Mammary epithelial cell (primary cell): ENCODE measurements around the gene PARPBP.

Source experiments
- CTCF ChIP-seq, 2 donors: IDR thresholded peaks in 1 of 2; conservative IDR thresholded peaks in 1 of 2; 2 replicates each; pipeline ENCODE4 v1.5.1; 2011 to 2012; ENCODE audit warnings: inconsistent platforms in 2 of 2, low read length in 2 of 2, mild to moderate bottlenecking in 2 of 2, control low read depth in 1 of 2, low read depth in 1 of 2; ENCODE audit not compliant: insufficient read depth in 1 of 2; ENCODE audit errors: extremely low read depth in 1 of 2
- EZH2 ChIP-seq: IDR thresholded peaks from 2 replicates; pipeline ENCODE4 v1.6.1; 2012; ENCODE audit warnings: low read length, inconsistent platforms, borderline replicate concordance

GRCh38 chr12:102163383-102163782, 43.4 kb downstream of the PARPBP start:
- TF ChIP-seq CTCF (conservative IDR thresholded peaks at IDR 0.05 in 1 of 2, IDR thresholded peaks at IDR 0.05 in 1 of 2; ENCODE audit: extremely low read depth in 1 of 2, insufficient read depth in 1 of 2, low read depth in 1 of 2, low read length in 2 of 2) (no peak), EZH2 (no peak)
